ENCODE measurements around the gene CKAP2L.

- TF ChIP-seq CTCF (IDR thresholded peaks at IDR 0.05) (no peak), POLR2A (IDR thresholded peaks at IDR 0.05) (no peak)
Measured at GRCh38 chr2:112733456-112733855, 31.0 kb downstream of the CKAP2L start.

Measured in heart left ventricle (tissue), 13 donors.